Lung (tissue), 12 donors: ENCODE results near the gene RSL1D1. TPM values are rescaled to one million over a fixed set of nuclear protein-coding genes. Genes with fewer than 3 reads are reported as not detected.

Experiments
- ATAC-seq: fragments of 200-7000 bp; cut with Tn5 transposase; one replicate; pipeline ENCODE4 v1.9.1; 2020; ENCODE audit warnings: moderate number of reproducible peaks; ENCODE audit not compliant: insufficient read depth, low FRiP score
- DNase-seq, 3 donors: peaks; one replicate each; pipeline ENCODE4 v3.0.0-alpha.2; 2013 to 2017
- H3K27ac ChIP-seq, 2 donors: one replicate each; pipeline ENCODE4 v1.5.1; 2013; ENCODE audit warnings: mild to moderate bottlenecking in 2 of 2, moderate library complexity in 2 of 2, control low read depth in 1 of 2, inconsistent platforms in 1 of 2, low read depth in 1 of 2, low read length in 1 of 2
- H3K27me3 ChIP-seq, 3 donors: one replicate each; pipeline ENCODE4 v1.5.1; 2013; ENCODE audit warnings: low read length in 2 of 3; ENCODE audit not compliant: control insufficient read depth in 3 of 3, insufficient read depth in 3 of 3
- H3K36me3 ChIP-seq, 4 donors: one replicate each; pipeline ENCODE4 v1.5.1; 2013; ENCODE audit warnings: low read length in 4 of 4, mild to moderate bottlenecking in 1 of 4, moderate library complexity in 1 of 4; ENCODE audit not compliant: control insufficient read depth in 4 of 4, insufficient read depth in 4 of 4
- H3K4me1 ChIP-seq, 5 donors: one replicate each; pipeline ENCODE4 v1.5.1; 2013; ENCODE audit warnings: low read length in 5 of 5, mild to moderate bottlenecking in 2 of 5, moderate library complexity in 1 of 5; ENCODE audit not compliant: control insufficient read depth in 5 of 5, insufficient read depth in 5 of 5
- H3K4me3 ChIP-seq: one replicate; pipeline ENCODE4 v1.5.1; 2013; ENCODE audit warnings: mild to moderate bottlenecking, control low read depth, moderate library complexity
- H3K9ac ChIP-seq, 2 donors: one replicate each; pipeline ENCODE4 v1.5.1; 2013; ENCODE audit warnings: low read length in 2 of 2, control low read depth in 1 of 2; ENCODE audit not compliant: insufficient read depth in 1 of 2
- H3K9me3 ChIP-seq, 4 donors: one replicate each; pipeline ENCODE4 v1.5.1; 2013; ENCODE audit warnings: low read length in 3 of 4, mild to moderate bottlenecking in 1 of 4, moderate library complexity in 1 of 4; ENCODE audit not compliant: control insufficient read depth in 4 of 4, insufficient read depth in 3 of 4
- CTCF ChIP-seq: IDR thresholded peaks from 2 replicates; pipeline ENCODE4 v1.5.1; 2012; ENCODE audit warnings: mild to moderate bottlenecking; ENCODE audit errors: control extremely low read depth, extremely low read depth
- WGBS, 2 donors: extraction: QIAGEN DNeasy Blood & Tissue Kit; methylation state at CpG; one replicate each; pipeline ENCODE4 v1.1.7; 2013; 5-methylcytosine and 5-hydroxymethylcytosine counted together
- polyA plus RNA-seq, 2 donors: library from polyadenylated mRNA; stranded (reverse); fragments of 200-250 nt; gene quantifications; one replicate each; pipeline ENCODE4 v1.2.1, GENCODE V29; 2013
- total RNA-seq, 2 donors: library from RNA; depleted of rRNA in 1 of 2; stranded (reverse); fragments of >200 nt in 1 of 2; gene quantifications; one replicate each; pipeline ENCODE4 v1.2.1, GENCODE V29; 2014 to 2021
- donor health status: control.
- donor health status: control.
- donor health status: Bipolar disorder and iron deficiency.
- donor health status: healthy.
- donor health status: DM: yes; HTN: yes; CAD: no.

Gene RSL1D1
- total and polyA plus RNA-seq, 4 donors: 68.5 to 206 (median 89.9) TPM

- WGBS, 2 donors: 90 to 93% methylated on average over 2 of the region's 2 CpGs
- H3K27ac ChIP-seq: no peak overlapping the region
- ATAC-seq (no peak), DNase-seq (no peak)
- no peak overlapping the region for H3K9ac ChIP-seq
- TF ChIP-seq CTCF: no peak
- no peaks in the 10 kb centered on the region for H3K27me3 ChIP-seq
- no peaks in the 10 kb centered on the region for H3K9me3 ChIP-seq
- H3K4me1 ChIP-seq: peaks cover 0 to 2% (median 0%) of the 10 kb centered on the region in 5 donors
- H3K36me3 ChIP-seq: peaks cover 15 to 27% (median 17%) of the 10 kb centered on the region in 4 donors
- H3K4me3 ChIP-seq: no peak overlapping the region
These were observed 42.2 kb upstream of the RSL1D1 start for GRCh38 chr16:11893571-11893970.

GRCh38 chr16:11892761-11893160, 41.4 kb upstream of the RSL1D1 start:
- no peak for DNase-seq
- Histone ChIP-seq H3K36me3 (peaks cover 16 to 27% (median 19%) of the 10 kb centered on the region in 4 donors), H3K9ac (no peak overlapping the region), H3K4me1 (peaks cover 0 to 2% (median 0%) of the 10 kb centered on the region in 5 donors), H3K9me3 (no peaks in the 10 kb centered on the region), H3K27me3 (no peaks in the 10 kb centered on the region), H3K27ac (no peak overlapping the region), H3K4me3 (no peak overlapping the region)
- no peak for ATAC-seq
- no peak for TF ChIP-seq CTCF
- WGBS, 2 donors: 56 to 87% methylated on average over 4 of the region's 4 CpGs

- Histone ChIP-seq H3K36me3 (peaks cover 16 to 25% (median 22%) of the 10 kb centered on the region in 4 donors), H3K4me1 (no peaks in the 10 kb centered on the region), H3K27ac (no peak overlapping the region), H3K4me3 (no peak overlapping the region), H3K9ac (no peak overlapping the region), H3K9me3 (no peaks in the 10 kb centered on the region), H3K27me3 (no peaks in the 10 kb centered on the region)
- TF ChIP-seq CTCF: no peak
- ATAC-seq (no peak), DNase-seq (no peak)
- 60 to 77% methylated on average over 5 of the region's 5 CpGs for WGBS, 2 donors
These were observed 39.1 kb upstream of the RSL1D1 start for GRCh38 chr16:11890231-11890965.
